Cardiac muscle cell (in vitro differentiated cells and primary cell): ENCODE data around the gene ANGPTL4. TPM values are rescaled to one million over a fixed set of nuclear protein-coding genes. Genes with fewer than 3 reads are reported as not detected.
A peak's percentile ranks its signal among the peaks of the same experiment; 100 is the strongest.
"Not testable (repeated sequence)": the region's sequence is repeated elsewhere in the genome, so short reads cannot be mapped to it uniquely, and the experiment has no call there.

Experiments
- DNase-seq, 2 donors: peaks; one replicate each; pipeline versions ENCODE4 v3.0.0 to v3.0.0-alpha.2; 2010 to 2017; ENCODE audit warnings: low read depth in 1 of 2, low spot score in 1 of 2
- H3K27ac ChIP-seq: fragments of 200-600 bp; sonication (generic); 2 replicates; pipeline ENCODE4 v1.5.1; 2016
- H3K27me3 ChIP-seq: fragments of 200-600 bp; sonication (generic); 2 replicates; pipeline ENCODE4 v1.6.0; 2016; ENCODE audit warnings: control low read depth
- H3K36me3 ChIP-seq: fragments of 200-600 bp; sonication (generic); 2 replicates; pipeline ENCODE4 v1.5.1; 2016; ENCODE audit warnings: control low read depth
- H3K4me1 ChIP-seq: fragments of 200-600 bp; sonication (generic); 2 replicates; pipeline ENCODE4 v1.8.1; 2017; ENCODE audit warnings: low read depth, mild to moderate bottlenecking, mixed run types
- H3K4me3 ChIP-seq: fragments of 200-600 bp; sonication (generic); 2 replicates; pipeline ENCODE4 v1.5.1; 2016; ENCODE audit warnings: mild to moderate bottlenecking
- H3K9me3 ChIP-seq: fragments of 200-600 bp; sonication (generic); 2 replicates; pipeline ENCODE4 v1.5.1; 2017; ENCODE audit warnings: low read depth, mild to moderate bottlenecking, control low read depth
- polyA plus RNA-seq: library from polyadenylated mRNA; unstranded; fragments of >200 nt; fragmentation: Nextera tagmentation; extraction: Ambion mirVana; gene quantifications from 2 replicates; pipeline ENCODE4 v1.2.1, GENCODE V29; 2016
- total RNA-seq: library from RNA; depleted of rRNA; stranded (reverse); fragments of >200 nt; gene quantifications from 2 replicates; pipeline ENCODE4 v1.2.3, GENCODE V29; 2016
- TF ChIP-seq, protein P1 (sequence below): IDR thresholded peaks from 2 replicates; pipeline ENCODE4 v1.5.1; 2012; ENCODE audit warnings: low read depth, mild to moderate bottlenecking, low read length

ANGPTL4 gene, protein sequence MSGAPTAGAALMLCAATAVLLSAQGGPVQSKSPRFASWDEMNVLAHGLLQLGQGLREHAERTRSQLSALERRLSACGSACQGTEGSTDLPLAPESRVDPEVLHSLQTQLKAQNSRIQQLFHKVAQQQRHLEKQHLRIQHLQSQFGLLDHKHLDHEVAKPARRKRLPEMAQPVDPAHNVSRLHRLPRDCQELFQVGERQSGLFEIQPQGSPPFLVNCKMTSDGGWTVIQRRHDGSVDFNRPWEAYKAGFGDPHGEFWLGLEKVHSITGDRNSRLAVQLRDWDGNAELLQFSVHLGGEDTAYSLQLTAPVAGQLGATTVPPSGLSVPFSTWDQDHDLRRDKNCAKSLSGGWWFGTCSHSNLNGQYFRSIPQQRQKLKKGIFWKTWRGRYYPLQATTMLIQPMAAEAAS
- 2.5 and 3.2 TPM in 2 replicates for total RNA-seq
- 3.0 and 6.0 TPM in 2 replicates for polyA plus RNA-seq

DNA sequence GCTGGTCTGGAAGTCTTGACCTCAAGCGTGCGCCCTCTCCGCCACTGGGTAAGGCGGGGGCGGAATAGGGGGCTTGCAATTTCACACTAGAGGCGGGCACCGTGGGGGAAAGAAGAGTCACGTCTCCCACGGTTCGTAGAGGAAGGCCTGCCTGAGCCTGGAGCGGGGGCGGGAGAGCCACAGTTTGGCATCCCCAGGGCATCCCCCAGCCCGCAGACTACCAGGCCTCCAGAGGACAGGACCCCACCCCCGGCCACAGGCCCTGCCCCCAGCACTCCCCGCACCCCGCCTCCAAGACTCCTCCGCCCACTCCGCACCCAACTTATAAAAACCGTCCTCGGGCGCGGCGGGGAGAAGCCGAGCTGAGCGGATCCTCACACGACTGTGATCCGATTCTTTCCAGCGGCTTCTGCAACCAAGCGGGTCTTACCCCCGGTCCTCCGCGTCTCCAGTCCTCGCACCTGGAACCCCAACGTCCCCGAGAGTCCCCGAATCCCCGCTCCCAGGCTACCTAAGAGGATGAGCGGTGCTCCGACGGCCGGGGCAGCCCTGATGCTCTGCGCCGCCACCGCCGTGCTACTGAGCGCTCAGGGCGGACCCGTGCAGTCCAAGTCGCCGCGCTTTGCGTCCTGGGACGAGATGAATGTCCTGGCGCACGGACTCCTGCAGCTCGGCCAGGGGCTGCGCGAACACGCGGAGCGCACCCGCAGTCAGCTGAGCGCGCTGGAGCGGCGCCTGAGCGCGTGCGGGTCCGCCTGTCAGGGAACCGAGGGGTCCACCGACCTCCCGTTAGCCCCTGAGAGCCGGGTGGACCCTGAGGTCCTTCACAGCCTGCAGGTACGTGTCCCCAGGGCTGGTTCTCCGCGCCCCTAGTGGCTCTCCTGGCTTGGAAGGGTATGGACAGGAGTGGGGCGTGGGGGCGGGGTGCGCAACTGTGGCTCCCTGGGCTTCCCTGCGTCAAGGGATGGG lies at the start of gene ANGPTL4:
TSS of gene ANGPTL4 (plus strand) at position 353 of the 969 bp plus-strand sequence. CDS start at position 520, 167 bp downstream.
- TF ChIP-seq, protein P1, sequence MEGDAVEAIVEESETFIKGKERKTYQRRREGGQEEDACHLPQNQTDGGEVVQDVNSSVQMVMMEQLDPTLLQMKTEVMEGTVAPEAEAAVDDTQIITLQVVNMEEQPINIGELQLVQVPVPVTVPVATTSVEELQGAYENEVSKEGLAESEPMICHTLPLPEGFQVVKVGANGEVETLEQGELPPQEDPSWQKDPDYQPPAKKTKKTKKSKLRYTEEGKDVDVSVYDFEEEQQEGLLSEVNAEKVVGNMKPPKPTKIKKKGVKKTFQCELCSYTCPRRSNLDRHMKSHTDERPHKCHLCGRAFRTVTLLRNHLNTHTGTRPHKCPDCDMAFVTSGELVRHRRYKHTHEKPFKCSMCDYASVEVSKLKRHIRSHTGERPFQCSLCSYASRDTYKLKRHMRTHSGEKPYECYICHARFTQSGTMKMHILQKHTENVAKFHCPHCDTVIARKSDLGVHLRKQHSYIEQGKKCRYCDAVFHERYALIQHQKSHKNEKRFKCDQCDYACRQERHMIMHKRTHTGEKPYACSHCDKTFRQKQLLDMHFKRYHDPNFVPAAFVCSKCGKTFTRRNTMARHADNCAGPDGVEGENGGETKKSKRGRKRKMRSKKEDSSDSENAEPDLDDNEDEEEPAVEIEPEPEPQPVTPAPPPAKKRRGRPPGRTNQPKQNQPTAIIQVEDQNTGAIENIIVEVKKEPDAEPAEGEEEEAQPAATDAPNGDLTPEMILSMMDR: peak; percentile 29
- H3K4me1 ChIP-seq: peaks cover 11% of the 10 kb centered on the region
- H3K27ac ChIP-seq: no peak within 1 kb of the TSS

GRCh38 chr19:8314981-8315640 lies 48.8 kb upstream of the ANGPTL4 start:
- H3K36me3 ChIP-seq, H3K9me3 ChIP-seq, H3K27me3 ChIP-seq, H3K4me3 ChIP-seq, DNase-seq, H3K27ac ChIP-seq, H3K4me1 ChIP-seq: not testable (repeated sequence)

More for the DNA sequence above, at the start of gene ANGPTL4:
- peak within 1 kb of the TSS; percentile 41 for H3K4me3 ChIP-seq
- H3K36me3 ChIP-seq: no peaks in the 10 kb centered on the region
- DNase-seq: peak; percentile 66 to 92
- H3K27me3 ChIP-seq: peaks cover 3% of the 10 kb centered on the region
- no peaks in the 10 kb centered on the region for H3K9me3 ChIP-seq

DNA sequence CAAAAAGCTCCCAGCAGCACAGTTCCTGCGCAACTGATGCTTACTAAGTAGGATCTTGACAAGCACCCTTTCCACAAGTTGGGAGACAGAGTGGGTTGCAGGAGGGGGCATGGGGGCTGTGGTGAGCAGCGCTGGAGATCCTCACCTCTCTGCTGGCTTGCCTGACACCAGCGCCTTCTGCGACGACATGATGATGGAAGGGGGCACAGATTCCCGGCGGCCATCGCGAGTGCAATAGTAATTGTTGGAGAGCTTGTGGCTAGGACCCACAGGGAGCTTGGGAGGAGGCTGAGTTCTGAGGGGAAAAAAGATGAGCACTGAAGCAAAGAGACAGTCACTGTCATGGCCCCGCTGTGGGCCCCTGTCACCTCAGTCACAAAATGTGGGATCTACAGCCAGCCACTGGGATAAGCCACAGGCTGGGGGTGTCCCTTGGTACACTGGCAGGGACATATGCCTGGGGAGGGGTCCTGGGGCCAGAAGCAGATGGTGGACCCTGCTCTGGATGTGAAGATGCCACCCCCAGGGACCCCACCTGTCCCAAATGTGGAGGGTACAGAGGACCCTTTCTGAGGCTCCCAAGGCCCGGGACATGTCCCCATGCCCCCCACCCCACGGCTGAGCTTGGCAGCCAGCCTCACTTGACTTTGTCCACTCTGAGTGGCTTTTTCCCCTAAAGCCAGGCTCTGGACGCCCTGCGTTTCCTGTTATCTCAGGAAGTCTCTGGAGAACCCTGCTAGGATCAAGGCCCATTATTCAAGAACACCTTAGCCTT lies 47.4 kb upstream of the ANGPTL4 start:
- Histone ChIP-seq H3K4me3 (no peak overlapping the region), H3K27me3 (no peaks in the 10 kb centered on the region), H3K36me3 (peaks cover 4% of the 10 kb centered on the region), H3K27ac (no peak overlapping the region), H3K4me1 (peaks cover 5% of the 10 kb centered on the region), H3K9me3 (no peaks in the 10 kb centered on the region)
- TF ChIP-seq, protein P1: no peak
- DNase-seq: no peak

- H3K4me3 ChIP-seq, H3K36me3 ChIP-seq, H3K27ac ChIP-seq, H3K9me3 ChIP-seq, DNase-seq, H3K27me3 ChIP-seq: not testable (repeated sequence)
- peaks cover 11% of the 10 kb centered on the region for H3K4me1 ChIP-seq
Measured at GRCh38 chr19:8318835-8319234, 45.1 kb upstream of the ANGPTL4 start.

GRCh38 chr19:8319807-8320520 lies 44.0 kb upstream of the ANGPTL4 start:
- H3K9me3 ChIP-seq: no peaks in the 10 kb centered on the region
- H3K4me3 ChIP-seq: peak overlapping the region; percentile 77
- H3K27me3 ChIP-seq: no peaks in the 10 kb centered on the region
- H3K4me1 ChIP-seq: peaks cover 11% of the 10 kb centered on the region
- TF ChIP-seq, protein P1: no peak
- peaks cover 5% of the 10 kb centered on the region for H3K36me3 ChIP-seq
- peak overlapping the region; percentile 91 for H3K27ac ChIP-seq
- no peak for DNase-seq
